GM18867 (cell line): ENCODE data around the gene TNPO1.

Source experiments
- ATAC-seq: cut with Tn5 transposase; IDR thresholded peaks from one replicate; pipeline ENCODE4 v1.9.1; 2021; ENCODE audit warnings: mild to moderate bottlenecking, moderate library complexity; ENCODE audit not compliant: unreplicated experiment

TNPO1 gene

GRCh38 chr5:72817671-72818266 is 1.3 kb downstream of the TNPO1 start:
- ATAC-seq = no peak

- no peak for ATAC-seq
These were observed 2.5 kb downstream of the TNPO1 start for GRCh38 chr5:72818866-72819534.

GRCh38 chr5:72821776-72822175 is 5.3 kb downstream of the TNPO1 start:
- ATAC-seq = no peak

- ATAC-seq = no peak
These were observed 6.5 kb downstream of the TNPO1 start for GRCh38 chr5:72822944-72823343.

GRCh38 chr5:72829707-72830106 is 13.2 kb downstream of the TNPO1 start:
- ATAC-seq = no peak

DNA sequence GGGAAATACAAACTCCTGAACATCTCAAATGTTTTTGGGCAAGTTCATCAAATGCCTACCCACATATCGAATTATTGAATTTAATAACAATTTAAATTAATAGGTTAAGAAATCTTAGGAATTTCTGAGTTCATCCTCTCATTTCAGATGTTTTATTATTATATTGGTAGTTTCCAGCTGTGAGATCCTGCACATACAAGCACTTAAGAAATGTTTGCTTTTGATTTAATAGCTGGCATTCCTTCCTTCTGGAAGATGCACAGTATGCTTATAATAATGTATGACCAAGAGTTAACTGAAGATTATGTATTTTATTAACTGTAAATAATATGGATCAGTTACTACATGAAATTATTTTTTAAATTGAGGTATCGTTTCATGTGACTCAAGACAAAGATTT is 13.9 kb downstream of the TNPO1 start:
- ATAC-seq = no peak

DNA sequence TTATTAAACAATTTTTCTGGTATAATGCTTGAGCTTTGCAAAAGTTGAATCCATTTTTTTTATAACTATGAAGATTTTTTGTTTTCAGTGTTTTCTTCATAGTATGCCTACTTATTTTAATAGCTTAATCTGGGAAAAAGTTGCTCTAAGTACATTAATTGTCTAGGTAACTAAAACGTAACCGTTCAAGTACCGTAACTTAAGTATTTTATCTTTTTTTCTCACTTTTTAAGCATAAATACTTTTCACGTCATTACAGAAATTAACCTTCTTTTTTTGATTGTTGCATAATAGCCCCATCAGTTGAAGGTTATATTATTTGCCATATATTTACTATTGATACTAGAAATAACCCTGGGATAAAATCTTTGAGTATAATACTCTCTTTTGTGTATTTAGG is 15.2 kb downstream of the TNPO1 start:
- no peak for ATAC-seq

DNA sequence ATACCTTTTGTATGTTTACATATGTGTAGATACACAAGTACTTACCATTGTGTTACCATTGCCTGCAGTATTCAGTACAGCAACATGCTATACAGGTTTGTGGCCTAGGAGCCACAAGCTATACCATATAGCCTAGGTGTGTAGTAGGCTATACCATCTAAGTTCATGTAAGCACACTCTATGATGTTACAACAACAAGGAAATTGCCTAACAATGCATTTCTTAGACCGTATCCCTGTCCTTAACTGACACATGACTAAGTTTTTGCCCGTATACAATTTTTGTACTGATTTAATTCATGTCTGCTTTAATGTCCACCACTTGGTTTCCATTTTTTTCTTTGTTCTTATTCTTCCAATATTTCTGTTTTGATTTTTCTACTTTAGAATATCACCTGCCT is 18.5 kb downstream of the TNPO1 start:
- ATAC-seq = no peak

DNA sequence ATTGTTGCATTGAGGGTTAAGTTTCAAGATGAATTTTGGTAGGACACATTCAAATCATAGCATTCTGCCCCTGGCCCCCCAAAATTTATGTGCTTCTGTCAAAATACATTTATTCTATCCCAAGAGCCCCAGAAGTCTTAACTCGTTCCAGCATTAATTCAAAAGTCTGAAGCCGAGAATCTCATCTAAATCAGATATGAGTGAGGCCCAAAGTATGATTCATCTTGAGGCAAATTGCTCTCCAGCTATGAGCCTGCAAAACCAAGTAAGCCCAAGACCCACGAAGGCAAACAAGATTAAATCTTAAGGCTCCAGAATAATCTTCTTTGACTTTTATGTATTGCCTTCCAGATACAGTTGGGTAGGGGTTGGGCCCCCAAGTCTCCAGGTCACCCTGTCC is 19.2 kb downstream of the TNPO1 start:
- no peak for ATAC-seq

DNA sequence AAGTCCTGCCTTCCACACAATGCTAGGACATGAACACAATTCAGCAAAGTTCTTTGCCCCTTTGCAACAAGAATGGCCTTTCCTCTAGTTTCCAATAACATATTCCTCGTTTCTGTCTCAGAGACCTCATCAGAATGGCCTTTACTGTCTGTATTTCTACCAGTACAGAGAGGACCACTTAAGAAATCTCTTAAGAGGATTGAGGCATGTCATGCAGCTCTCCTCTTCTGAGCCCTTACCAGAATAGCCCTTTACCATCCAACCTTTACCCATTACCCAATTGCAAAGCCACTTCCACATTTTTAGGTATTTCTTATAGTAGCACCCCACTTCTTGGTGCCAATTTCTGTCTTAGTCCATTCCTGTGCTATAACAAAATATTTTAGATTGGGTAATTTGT is 20.3 kb downstream of the TNPO1 start:
- ATAC-seq = no peak

DNA sequence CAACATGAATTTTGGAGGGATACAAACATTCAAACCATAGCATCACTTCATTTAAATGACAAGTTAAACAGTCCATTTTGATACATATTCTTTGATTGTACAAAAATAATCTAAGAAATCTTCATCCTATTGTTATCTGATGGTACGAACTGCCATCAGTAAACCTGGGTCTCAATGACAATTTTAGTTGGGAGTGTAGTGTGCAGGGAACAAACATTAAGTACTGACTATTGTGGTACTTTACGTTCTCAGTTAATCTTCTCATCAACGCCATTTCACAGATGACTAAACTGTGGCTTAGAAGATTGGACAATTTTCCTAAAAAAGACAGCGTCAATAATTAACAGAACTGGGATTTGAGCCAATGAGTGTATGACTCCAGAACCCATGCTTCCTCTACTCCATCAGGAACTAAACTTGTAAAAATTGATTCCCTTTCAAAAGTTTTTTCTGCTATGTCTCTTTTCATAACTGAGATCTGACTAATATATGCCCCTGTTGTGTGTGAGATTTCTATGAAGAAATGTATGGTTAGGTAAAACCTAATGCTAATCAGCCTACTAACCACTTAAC is 21.1 kb downstream of the TNPO1 start:
- ATAC-seq = no peak

DNA sequence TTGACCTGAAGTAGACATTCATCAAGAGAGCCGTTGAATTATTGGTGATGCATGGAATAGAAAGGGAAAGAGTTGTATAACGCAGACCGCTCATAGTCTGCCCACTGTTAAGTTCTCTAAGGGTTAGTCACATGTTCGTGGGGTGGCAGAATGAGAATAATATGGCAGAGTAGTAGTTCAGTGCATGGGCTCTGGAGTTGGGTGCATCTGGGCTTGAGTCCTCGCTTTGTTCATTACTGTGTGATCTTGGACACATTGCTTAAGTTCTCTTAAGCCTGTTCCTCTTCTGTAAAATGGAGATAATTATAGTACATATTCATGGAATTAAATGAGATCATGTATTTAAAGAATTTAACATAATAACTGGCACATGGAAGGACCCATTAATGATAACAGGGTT is 23.6 kb downstream of the TNPO1 start:
- ATAC-seq = no peak

DNA sequence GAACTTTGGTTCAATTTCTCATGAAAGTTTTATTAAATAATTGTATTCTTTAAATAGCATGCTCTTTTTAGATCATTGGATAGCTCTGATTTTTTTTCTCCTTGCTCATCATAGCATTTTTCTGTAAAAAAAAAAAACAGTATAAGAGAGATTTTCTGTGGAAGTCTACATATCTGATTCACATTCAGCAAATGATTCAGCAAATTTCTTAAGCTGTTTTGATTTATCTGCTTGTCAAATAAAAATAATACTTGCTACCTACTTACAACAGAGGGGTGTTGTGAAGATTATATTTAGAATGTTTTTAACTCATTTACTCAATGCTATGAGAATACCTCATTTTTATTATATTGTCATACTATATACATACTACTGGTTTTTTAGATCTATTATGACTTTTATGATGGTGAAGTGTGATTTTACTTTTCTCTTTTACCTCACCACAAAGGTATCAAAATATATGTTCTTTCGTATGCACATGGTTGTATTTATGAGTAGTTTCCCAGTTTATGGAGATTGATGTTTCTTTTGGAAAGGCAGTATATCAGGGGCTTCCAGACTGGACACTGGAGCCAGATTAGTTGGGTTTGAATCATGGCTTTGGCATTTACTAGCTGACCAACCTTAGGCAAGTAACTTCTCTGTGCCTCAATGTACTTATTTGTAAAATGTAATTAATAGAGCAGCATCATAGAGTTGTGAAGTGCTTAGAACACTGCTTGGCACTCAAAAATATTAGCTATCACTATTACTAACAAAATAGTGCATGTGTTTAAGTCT is 25.5 kb downstream of the TNPO1 start:
- ATAC-seq = no peak

GRCh38 chr5:72842816-72843215 is 26.4 kb downstream of the TNPO1 start:
- ATAC-seq = no peak

DNA sequence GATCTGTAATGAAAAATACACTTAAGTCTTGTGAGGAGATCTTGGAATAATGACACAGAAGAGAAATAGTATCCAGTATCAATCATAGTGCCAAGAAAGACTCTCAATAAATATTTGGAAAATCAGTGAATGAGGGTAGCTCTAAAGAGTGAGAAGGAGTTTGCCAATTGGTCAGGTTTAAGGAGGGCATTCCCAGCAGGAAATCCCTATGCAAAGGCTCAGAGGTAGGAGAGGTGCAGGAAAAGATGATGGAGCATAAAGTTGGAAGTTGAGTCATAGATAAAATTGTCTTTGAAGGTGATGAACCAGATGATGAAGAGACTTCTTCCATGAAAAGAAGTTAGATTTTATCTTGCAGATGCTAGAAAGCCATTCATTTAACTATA is 27.8 kb downstream of the TNPO1 start:
- no peak for ATAC-seq

GRCh38 chr5:72845889-72846288 is 29.4 kb downstream of the TNPO1 start:
- ATAC-seq = no peak

DNA sequence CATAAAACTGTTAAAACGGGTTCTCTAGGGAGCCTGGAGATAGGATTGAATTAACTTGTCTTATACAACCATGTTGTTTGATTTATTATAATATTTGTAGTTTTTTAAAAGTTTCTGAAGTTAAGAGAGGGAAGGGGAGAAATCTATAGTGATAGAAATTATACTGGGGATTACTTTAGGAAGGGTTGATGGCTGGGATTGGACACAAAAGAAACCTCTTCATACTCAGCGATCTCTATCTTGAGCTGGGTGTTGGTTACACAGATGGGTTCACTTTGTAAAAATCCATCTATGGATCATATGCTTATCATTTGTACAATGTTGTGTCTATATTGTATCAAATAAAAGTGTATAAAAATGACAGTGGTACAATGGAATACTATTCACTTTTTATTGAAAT is 30.0 kb downstream of the TNPO1 start:
- no peak for ATAC-seq

DNA sequence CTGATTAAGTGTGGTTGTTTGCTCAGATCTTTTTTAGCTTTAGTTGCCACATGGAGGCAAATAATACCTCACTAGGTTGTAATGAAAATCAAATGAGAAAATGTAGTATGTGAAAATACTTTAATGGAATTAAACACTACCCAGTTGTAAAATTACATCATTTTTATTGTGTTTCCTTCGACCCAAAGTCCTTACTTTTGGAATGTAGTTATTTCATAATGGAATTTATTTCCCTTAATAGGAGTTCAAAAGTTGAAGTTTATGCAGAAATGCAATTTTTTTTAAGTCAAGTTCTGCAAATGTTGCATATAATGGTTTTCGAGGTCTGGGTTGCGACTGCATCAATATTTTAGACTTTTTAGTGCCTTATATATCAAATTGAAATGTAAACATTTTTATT is 31.0 kb downstream of the TNPO1 start:
- ATAC-seq = no peak

DNA sequence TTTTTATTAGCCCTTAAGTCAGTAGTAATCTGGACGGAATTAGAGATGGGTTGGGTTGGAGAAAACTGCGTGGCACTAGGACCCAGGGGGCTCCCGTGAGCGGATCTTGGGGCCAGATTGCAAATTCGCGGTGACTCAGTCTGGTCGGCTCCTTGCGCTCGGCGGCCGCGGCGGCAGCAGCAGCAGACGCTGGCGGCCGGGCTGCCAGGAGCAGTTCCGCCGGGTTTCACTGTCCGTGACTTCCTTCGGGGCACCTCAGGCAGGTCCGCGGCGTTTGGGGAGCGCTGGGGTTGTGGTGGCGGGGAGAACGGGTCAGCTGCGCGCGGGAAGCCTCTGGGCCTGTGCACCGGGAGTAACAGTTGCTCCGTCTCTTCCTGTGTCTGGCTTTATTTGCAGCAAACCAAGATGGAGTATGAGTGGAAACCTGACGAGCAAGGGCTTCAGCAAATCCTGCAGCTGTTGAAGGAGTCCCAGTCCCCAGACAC is 31.6 kb downstream of the TNPO1 start:
- peak; percentile 83 for ATAC-seq

GRCh38 chr5:72848474-72849428 is 32.3 kb downstream of the TNPO1 start:
- peak; percentile 58 for ATAC-seq

- ATAC-seq = no peak
These were observed 33.1 kb downstream of the TNPO1 start for GRCh38 chr5:72849546-72849945.
